ENCODE measurements around the gene CA4. TPM values are rescaled to one million over a fixed set of nuclear protein-coding genes. Genes with fewer than 3 reads are reported as not detected.

The CA4 gene
- total and polyA plus RNA-seq, 8 donors, result 0.87 to 30.1 (median 3.0) TPM; not detected in 3

- no peaks in the 10 kb centered on the region for H3K36me3 ChIP-seq
These were observed 7.0 kb downstream of the CA4 start for GRCh38 chr17:60156746-60157145.

GRCh38 chr17:60157487-60158040 lies 7.8 kb downstream of the CA4 start:
- Histone ChIP-seq H3K4me1 (peaks cover 8 to 31% (median 24%) of the 10 kb centered on the region in 4 donors), H3K27ac (no peak overlapping the region), H3K4me3 (no peak overlapping the region), H3K9me3 (no peaks in the 10 kb centered on the region), H3K36me3 (no peaks in the 10 kb centered on the region), H3K27me3 (peaks cover 0 to 77% (median 4%) of the 10 kb centered on the region in 3 donors)
- intact Hi-C loops (cut with DNase I; ENCODE audit: low total_unique reads), result no loop called here
- WGBS, 5 donors, result 79 to 85% (median 84%) methylated on average over 15 to 18 of the region's 18 CpGs
- TF ChIP-seq POLR2AphosphoS5 (IDR thresholded peaks at IDR 0.05) (no peak), EP300 (IDR thresholded peaks at IDR 0.05) (no peak), CTCF (IDR thresholded peaks at IDR 0.05) (no peak), POLR2A (IDR thresholded peaks at IDR 0.05) (no peak)
- DNase-seq, result no peak

More at GRCh38 chr17:60156746-60157145, 7.0 kb downstream of the CA4 start:
- Histone ChIP-seq H3K4me1 (peaks cover 4 to 25% (median 19%) of the 10 kb centered on the region in 4 donors), H3K27ac (no peak overlapping the region), H3K4me3 (no peak overlapping the region), H3K27me3 (peaks cover 0 to 81% (median under 1%) of the 10 kb centered on the region in 3 donors), H3K9me3 (no peaks in the 10 kb centered on the region)
- TF ChIP-seq POLR2AphosphoS5 (IDR thresholded peaks at IDR 0.05) (no peak), EP300 (IDR thresholded peaks at IDR 0.05) (no peak), POLR2A (IDR thresholded peaks at IDR 0.05) (no peak), CTCF (IDR thresholded peaks at IDR 0.05) (no peak)
- DNase-seq, result no peak
- WGBS, 5 donors, result 69 to 85% (median 78%) methylated on average over 8 of the region's 8 CpGs
- intact Hi-C loops (cut with DNase I; ENCODE audit: low total_unique reads), result no loop called here

- Histone ChIP-seq H3K36me3 (no peaks in the 10 kb centered on the region), H3K9me3 (no peaks in the 10 kb centered on the region), H3K27me3 (peaks cover 0 to 65% (median 4%) of the 10 kb centered on the region in 3 donors), H3K4me3 (no peak overlapping the region), H3K4me1 (peaks cover 8 to 33% (median 21%) of the 10 kb centered on the region in 4 donors), H3K27ac (no peak overlapping the region)
- 50 to 65% (median 57%) methylated on average over 12 to 19 of the region's 19 CpGs for WGBS, 5 donors
- TF ChIP-seq POLR2A (IDR thresholded peaks at IDR 0.05) (no peak), CTCF (IDR thresholded peaks at IDR 0.05) (no peak), POLR2AphosphoS5 (IDR thresholded peaks at IDR 0.05) (no peak), EP300 (IDR thresholded peaks at IDR 0.05) (no peak)
- intact Hi-C loops (cut with DNase I; ENCODE audit: low total_unique reads), result no loop called here
- no peak for DNase-seq
These were observed 9.1 kb downstream of the CA4 start for GRCh38 chr17:60158751-60159478.

- intact Hi-C loops (cut with DNase I; ENCODE audit: low total_unique reads), result no loop called here
- Histone ChIP-seq H3K36me3 (no peaks in the 10 kb centered on the region), H3K27ac (no peak overlapping the region), H3K4me1 (peaks cover 8 to 33% (median 20%) of the 10 kb centered on the region in 4 donors), H3K4me3 (no peak overlapping the region), H3K9me3 (no peaks in the 10 kb centered on the region), H3K27me3 (peaks cover 0 to 64% (median 4%) of the 10 kb centered on the region in 3 donors)
- TF ChIP-seq POLR2A (IDR thresholded peaks at IDR 0.05) (no peak), CTCF (IDR thresholded peaks at IDR 0.05) (no peak), EP300 (IDR thresholded peaks at IDR 0.05) (no peak), POLR2AphosphoS5 (IDR thresholded peaks at IDR 0.05) (no peak)
- no peak for DNase-seq
- WGBS, 5 donors, result 70 to 83% (median 75%) methylated on average over 6 of the region's 6 CpGs
These were observed 9.7 kb downstream of the CA4 start for GRCh38 chr17:60159479-60159866.

Measured in stomach (tissue), 9 donors.